C4-2B (cell line): ENCODE measurements around the gene NUP205.
"Not testable (repeated sequence)": the region's sequence is repeated elsewhere in the genome, so short reads cannot be mapped to it uniquely, and the experiment has no call there.

Experiments
- H3K27ac ChIP-seq: fragments of 450-650 bp; 2 replicates; pipeline ENCODE4 v1.5.1; 2017
- ZFX ChIP-seq: fragments of 450-650 bp; IDR thresholded peaks from 2 replicates; pipeline ENCODE4 v1.6.1; 2017
- TF ChIP-seq, protein P1 (sequence below): fragments of 450-650 bp; conservative IDR thresholded peaks from 2 replicates; pipeline ENCODE4 v1.5.1; 2017; ENCODE audit warnings: mild to moderate bottlenecking

NUP205 gene

DNA sequence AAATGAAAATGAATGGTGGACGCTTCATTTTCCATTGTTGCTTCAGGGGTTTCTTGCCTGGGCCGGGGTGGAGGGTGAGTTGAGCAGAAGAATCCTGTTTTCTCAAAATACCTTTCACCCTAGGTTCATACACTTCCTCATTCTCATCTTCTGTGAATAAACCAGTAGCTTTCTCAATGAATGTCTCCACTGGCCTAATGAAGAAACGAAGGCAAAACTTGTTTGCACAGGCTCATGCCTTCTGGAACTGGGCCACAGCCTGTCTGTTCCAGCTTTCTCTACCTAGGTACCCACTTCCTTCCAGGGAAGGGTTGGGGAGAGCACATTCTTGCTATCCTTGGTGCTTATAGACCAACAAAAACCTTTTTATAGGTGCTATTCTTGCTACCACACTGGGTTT lies 125.9 kb downstream of the NUP205 start:
- H3K27ac ChIP-seq = no peak overlapping the region

DNA sequence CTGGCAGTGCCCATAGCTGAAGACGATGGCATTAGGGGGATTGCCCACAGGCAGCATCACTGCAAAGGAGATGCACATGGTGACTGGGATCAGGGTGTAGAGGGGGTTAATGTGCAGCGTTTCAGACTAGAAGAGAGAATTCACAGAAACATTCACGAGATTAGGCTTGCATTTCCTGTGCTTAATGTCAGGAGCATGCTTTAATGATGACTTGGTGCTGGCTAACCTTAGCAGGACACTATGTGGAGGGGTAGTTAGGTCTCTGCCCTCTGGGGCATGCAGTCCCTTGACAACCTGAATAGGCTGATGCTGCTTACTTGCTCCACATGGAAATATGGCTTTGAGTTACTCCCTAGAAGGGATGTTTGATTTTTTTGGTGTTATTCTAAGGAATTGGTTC lies 126.4 kb downstream of the NUP205 start:
- TF ChIP-seq, protein P1, sequence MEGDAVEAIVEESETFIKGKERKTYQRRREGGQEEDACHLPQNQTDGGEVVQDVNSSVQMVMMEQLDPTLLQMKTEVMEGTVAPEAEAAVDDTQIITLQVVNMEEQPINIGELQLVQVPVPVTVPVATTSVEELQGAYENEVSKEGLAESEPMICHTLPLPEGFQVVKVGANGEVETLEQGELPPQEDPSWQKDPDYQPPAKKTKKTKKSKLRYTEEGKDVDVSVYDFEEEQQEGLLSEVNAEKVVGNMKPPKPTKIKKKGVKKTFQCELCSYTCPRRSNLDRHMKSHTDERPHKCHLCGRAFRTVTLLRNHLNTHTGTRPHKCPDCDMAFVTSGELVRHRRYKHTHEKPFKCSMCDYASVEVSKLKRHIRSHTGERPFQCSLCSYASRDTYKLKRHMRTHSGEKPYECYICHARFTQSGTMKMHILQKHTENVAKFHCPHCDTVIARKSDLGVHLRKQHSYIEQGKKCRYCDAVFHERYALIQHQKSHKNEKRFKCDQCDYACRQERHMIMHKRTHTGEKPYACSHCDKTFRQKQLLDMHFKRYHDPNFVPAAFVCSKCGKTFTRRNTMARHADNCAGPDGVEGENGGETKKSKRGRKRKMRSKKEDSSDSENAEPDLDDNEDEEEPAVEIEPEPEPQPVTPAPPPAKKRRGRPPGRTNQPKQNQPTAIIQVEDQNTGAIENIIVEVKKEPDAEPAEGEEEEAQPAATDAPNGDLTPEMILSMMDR = no peak
- no peak for TF ChIP-seq ZFX
- H3K27ac ChIP-seq = no peak overlapping the region

More for the DNA sequence above, 125.9 kb downstream of the NUP205 start:
- no peak for TF ChIP-seq ZFX
- TF ChIP-seq, protein P1 = no peak

DNA sequence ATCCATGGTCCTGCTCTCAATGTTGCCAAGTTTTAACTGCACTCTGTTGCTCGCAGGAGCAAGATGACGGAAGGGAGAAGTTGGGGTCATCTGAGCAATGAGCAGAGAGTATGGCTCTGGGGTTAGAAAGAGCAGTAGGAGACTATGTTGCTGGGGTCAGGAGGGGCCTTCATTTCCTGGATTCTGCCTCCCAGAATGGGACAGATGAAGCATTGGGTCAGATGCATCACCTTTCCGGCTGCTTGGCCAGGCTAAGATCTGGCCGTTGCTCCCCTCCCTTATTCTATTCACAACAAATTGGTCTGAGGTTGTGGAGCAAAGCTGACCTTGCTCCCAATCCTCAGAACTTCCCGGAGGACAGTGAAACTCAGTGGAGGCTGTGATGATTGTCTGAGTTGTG lies 127.0 kb downstream of the NUP205 start:
- TF ChIP-seq, protein P1 = no peak
- no peak for TF ChIP-seq ZFX
- no peak overlapping the region for H3K27ac ChIP-seq

DNA sequence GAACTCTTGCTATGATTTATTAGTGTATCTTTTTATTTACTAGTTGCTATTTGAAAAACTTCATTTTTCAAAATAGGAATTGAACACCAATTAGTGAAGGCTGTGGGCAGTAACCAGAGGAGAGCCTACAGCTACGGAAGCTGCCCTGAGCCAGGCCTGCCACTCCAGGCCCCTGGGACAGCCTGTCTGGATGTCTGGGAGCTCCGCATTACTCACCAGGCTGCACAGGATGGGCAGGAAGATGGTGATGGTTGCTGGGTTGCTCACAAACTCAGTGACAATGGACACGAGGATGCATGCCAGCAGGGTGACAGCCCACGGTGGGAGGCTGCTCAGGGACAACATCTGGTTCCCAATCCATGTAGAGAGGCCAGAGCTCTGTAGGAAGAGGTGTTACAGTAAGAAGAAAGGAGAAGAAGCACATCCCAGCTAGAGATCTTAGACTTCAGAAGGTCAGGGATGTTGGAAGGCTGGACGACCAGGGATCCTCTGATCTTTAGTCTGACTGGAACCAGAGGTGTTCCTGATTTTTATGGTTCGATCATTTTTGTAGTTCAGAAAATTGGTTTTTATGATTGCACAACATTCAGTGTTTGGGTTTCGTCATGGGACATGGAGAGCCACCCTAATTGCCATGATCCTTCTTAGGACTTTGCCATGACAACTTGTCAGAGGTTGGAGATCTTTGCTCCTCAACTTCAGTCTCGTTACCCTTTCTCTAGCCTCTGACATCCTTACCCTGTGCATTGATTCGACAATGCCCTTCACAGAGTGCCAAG lies 127.8 kb downstream of the NUP205 start:
- no peak overlapping the region for H3K27ac ChIP-seq

DNA sequence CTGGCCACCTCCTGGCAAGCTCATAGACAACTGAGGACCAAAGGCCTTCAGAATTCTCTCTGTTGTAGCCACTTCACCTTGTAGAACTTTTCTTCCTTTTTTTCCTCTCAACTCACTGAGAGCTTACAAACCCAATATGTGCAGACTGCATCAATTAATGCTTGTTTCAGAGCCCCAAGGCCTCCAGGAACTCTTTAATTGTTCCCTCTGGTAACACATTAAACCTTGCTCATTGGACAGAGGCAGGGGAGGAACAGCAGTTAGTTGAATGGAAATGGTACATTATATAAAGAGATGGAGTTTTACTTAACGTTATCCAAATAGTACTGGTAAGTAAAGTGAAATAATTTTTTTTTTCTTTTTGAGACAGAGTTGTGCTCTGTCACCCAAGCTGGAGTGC lies 129.7 kb downstream of the NUP205 start:
- TF ChIP-seq, protein P1 = no peak
- no peak for TF ChIP-seq ZFX
- no peak overlapping the region for H3K27ac ChIP-seq

More for the DNA sequence above, 127.8 kb downstream of the NUP205 start:
- TF ChIP-seq, protein P1 = no peak
- TF ChIP-seq ZFX = no peak

DNA sequence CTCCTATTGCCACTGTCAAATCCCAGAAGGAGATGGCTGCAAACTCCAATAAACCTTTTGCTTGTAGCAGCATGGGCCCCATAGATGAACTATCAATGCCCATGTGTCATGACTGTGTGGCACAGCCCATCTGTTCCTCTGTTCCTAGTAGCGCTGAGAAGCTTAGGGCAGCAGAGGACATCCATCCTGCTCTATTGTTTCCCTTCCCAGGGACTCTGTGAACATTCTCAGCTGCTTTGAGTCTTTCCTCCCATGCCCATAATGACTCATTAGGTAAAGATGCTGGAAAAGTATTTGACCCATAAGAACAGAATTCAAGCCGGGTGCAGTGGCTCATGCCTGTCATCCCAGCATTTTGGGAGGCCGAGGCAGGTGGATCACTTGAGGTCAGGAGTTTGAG lies 132.8 kb downstream of the NUP205 start:
- H3K27ac ChIP-seq = no peak overlapping the region
- TF ChIP-seq ZFX = no peak
- TF ChIP-seq, protein P1 = no peak

DNA sequence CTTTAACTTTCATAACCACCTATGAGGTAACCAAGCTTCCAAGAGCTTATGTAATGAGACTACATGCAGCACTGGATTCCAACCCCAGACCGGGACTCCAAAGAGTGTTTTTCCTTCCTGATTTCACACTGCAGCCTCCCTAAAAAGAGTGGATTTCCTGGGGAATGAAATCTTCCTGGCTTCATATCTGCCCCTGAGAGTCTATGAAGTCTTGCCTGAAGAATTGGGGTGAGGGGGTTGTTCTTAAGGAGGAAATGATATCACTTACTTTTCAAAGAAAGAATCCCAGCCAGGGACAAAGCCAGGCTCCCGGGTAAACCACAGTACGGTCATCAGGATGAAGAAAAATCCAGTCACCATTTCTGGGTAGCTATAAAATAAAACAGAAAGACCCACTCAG lies 134.3 kb downstream of the NUP205 start:
- H3K27ac ChIP-seq = no peak overlapping the region
- TF ChIP-seq, protein P1 = no peak
- no peak for TF ChIP-seq ZFX

DNA sequence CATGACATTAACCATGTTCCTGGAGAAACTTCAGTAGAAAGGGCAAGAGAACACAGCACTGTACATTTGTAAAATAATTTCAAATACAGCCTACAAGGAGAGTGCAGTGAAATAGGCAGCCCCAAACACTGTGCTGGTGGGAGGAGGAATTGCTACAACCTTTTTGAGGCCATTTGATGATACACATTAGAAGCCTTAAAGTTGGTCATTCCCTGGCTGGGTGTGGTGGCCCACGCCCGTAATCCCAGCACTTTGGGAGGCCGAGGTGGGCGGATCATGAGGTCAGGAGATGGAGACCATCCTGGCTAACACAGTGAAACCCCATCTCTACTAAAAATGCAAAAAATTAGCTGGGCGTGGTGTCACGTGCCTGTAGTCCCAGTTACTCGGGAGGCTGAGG lies 134.9 kb downstream of the NUP205 start:
- not testable (repeated sequence) for H3K27ac ChIP-seq
